ENCODE measurements around the gene HP1BP3.

Gene HP1BP3

GRCh38 chr1:20695515-20695914 is 91.6 kb downstream of the HP1BP3 start:
- in situ Hi-C loops (cut with MboI; ENCODE audit: low sequenced_read_pairs), result no loop called here

GRCh38 chr1:20693623-20694022 is 93.5 kb downstream of the HP1BP3 start:
- in situ Hi-C loops (cut with MboI; ENCODE audit: low sequenced_read_pairs), result no loop called here

All from HL-60/S4 treated with retinoic acid at 250 ng/mL for 4 days and 3 days (cell line).